SH-SY5Y (cell line): ENCODE results near the gene PGBD5.

Experiments
- GATA2 ChIP-seq: IDR thresholded peaks from 2 replicates; pipeline ENCODE4 v1.6.1; 2011; ENCODE audit warnings: mild to moderate bottlenecking, low read depth, low read length
- GATA3 ChIP-seq: IDR thresholded peaks from 2 replicates; pipeline ENCODE4 v1.6.1; 2011; ENCODE audit warnings: low read depth, mild to moderate bottlenecking, low read length, moderate library complexity

- TF ChIP-seq GATA2 = no peak
- no peak for TF ChIP-seq GATA3
Measured at GRCh38 chr1:230351514-230351913, 74.6 kb downstream of the PGBD5 start.
